SH-SY5Y (cell line): ENCODE data around the gene CNDP2.

Experiments used
- GATA2 ChIP-seq: IDR thresholded peaks from 2 replicates; pipeline ENCODE4 v1.6.1; 2011; ENCODE audit warnings: mild to moderate bottlenecking, low read depth, low read length
- GATA3 ChIP-seq: IDR thresholded peaks from 2 replicates; pipeline ENCODE4 v1.6.1; 2011; ENCODE audit warnings: low read depth, mild to moderate bottlenecking, low read length, moderate library complexity

Gene CNDP2

GRCh38 chr18:74515620-74516231 lies 19.6 kb downstream of the CNDP2 start:
- TF ChIP-seq GATA3 (no peak), GATA2 (no peak)

DNA sequence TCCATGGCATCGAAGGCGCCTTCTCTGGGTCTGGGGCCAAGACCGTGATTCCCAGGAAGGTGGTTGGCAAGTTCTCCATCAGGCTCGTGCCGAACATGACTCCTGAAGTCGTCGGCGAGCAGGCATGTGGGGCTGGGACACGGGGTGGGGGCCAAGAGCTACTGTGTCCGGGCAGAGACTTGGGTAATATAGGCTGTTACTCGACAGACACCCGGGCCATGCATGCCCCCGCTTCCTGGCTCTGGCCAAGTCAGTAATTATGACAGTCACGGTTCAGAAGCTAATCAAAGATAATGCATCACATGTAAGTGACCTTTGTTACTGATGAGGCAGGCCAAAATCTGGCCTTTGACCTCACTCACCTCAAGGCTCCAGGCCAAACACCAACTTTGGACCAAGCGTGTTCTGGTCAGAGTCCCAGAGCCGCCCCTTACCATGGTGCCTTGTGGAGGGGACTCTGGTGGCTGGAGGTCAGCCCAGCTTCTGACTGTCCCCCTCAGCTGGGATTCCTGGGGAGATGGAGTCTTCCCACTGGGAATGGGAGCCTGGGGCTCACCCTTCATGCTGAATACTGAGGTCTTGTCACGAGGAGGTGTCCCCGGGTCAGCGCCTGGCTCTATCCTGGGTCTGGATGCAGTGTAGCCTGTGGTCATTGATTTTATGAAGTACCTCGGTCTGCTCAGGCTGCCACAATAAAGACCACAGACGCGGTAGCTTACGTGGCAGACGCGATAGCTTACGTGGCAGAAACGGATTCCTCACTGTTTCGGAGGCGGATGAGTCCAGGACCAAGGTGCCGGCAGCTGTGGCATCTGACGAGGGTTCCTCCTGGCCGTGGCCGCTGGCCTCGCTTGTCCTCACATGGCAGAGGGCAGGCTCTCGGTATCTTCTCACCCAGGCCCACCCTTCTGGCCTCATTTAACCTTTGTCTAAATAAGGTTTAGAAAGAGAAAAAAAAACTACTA lies 20.4 kb downstream of the CNDP2 start:
- TF ChIP-seq GATA3 (no peak), GATA2 (no peak)

- TF ChIP-seq GATA3 (no peak), GATA2 (no peak)
These were observed 21.1 kb downstream of the CNDP2 start for GRCh38 chr18:74517236-74517630.

DNA sequence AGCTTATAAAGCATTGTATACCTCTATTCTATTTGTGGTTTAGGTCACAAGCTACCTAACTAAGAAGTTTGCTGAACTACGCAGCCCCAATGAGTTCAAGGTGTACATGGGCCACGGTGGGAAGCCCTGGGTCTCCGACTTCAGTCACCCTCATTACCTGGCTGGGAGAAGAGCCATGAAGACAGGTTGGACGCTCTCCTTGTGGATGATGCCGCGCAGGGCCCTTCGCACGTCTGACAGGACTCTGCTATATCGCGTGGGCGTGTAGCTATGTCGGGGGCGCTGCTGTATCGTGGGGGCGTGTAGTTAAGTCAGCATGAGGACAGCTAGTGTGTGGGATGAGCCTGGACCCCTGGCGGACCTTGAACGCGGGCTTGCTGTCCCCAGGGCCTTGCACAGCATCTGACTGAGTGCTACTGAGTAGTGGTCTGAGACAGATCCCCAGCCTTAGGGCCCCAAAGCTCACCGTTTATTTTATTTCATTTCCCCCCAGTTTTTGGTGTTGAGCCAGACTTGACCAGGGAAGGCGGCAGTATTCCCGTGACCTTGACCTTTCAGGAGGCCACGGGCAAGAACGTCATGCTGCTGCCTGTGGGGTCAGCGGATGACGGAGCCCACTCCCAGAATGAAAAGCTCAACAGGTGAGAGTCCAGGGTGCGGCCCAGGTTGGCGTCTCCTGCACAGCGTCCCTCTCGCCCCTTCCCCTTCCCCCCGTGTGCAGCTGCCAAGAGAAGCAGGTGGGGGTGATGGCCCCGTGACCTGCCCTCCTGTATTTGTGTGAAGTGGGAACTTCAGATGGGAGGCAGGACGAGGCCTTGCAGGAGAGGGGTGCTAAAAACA lies 22.5 kb downstream of the CNDP2 start:
- TF ChIP-seq GATA2 (no peak), GATA3 (no peak)

DNA sequence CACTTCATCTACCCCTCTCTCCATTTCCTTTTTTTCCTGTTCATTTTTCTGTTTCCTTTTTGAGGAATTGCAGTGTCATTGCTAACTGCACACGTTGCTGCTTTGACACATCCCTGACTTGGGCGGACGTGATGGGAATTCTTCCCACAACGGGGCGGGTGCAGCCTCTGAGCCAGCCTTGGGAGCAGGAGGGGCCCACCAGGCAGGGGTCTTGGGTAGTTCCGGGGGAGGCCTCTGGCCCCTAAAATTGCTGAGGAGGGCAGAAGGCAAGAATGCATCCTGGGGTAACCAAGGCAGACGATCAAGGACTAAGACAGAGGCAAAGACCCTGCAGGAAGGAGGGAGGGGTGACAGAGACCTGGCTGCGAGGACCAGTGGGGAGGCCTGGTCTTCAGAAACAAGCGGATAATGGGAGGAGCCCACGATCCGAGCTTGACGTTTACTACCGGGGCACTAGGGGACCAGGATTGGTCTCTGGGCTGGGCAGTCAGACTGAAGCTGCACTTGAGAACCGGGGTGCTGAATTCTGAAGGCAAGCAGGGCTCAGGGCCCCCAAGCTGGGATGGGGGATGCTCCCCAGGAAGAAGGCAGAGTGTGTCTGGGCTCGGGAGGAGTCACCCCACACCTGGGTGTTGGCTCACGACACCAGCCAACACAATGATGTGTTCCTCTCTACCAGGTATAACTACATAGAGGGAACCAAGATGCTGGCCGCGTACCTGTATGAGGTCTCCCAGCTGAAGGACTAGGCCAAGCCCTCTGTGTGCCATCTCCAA lies 23.3 kb downstream of the CNDP2 start:
- no peak for TF ChIP-seq GATA2
- TF ChIP-seq GATA3, result no peak

GRCh38 chr18:74520096-74520833 lies 24.1 kb downstream of the CNDP2 start:
- no peak for TF ChIP-seq GATA3
- TF ChIP-seq GATA2, result no peak

- TF ChIP-seq GATA2 (no peak), GATA3 (no peak)
These were observed 25.0 kb downstream of the CNDP2 start for GRCh38 chr18:74521068-74521725.

DNA sequence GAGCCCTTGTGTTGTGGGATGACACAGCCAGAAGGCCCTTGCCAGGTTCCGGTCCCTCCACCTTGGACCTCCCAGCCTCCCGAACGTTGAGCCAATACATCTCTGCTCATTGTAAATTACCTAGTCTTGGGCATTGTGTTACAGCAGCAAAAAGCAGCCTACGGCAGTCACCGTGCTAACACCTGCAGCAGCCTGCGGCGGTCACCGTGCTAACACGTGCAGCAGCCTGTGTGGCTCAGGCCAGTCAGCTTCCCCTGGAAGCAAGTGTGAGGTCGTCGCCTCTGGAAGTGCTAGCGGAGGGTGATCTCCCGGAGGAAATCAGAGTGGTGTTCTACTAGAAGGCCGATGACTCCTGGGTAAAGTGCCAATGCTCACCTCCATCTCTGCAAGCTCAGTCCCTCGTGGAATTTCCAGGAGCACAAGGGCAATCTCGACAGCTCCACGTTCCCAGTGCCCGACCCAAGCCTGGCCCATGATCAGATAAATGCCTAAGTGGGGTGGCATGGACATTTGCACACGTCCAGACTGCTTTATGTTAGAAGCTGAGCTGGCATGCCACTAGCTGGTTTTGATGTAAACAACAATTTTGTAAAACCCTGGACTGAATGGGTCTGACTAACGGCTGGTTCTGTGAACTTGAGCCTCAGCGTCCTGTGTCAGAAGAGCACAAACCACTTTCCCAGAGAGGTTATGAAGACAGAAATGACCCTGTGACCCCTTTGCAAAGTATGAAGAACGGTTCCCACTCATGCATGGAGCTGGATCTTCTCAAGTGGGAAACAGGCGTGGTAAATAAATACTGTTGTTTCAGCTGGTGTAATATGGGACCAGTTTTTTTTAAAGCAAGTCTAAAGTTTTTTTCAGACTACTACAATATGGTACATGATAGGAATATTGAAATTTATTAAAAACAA lies 26.7 kb downstream of the CNDP2 start:
- TF ChIP-seq GATA2 (no peak), GATA3 (no peak)

GRCh38 chr18:74524097-74524496 lies 27.9 kb downstream of the CNDP2 start:
- TF ChIP-seq GATA2 (no peak), GATA3 (no peak)

- TF ChIP-seq GATA2 (no peak), GATA3 (no peak)
These were observed 29.6 kb downstream of the CNDP2 start for GRCh38 chr18:74525741-74526140.

- TF ChIP-seq GATA2 (no peak), GATA3 (no peak)
These were observed 30.3 kb downstream of the CNDP2 start for GRCh38 chr18:74526488-74526887.

DNA sequence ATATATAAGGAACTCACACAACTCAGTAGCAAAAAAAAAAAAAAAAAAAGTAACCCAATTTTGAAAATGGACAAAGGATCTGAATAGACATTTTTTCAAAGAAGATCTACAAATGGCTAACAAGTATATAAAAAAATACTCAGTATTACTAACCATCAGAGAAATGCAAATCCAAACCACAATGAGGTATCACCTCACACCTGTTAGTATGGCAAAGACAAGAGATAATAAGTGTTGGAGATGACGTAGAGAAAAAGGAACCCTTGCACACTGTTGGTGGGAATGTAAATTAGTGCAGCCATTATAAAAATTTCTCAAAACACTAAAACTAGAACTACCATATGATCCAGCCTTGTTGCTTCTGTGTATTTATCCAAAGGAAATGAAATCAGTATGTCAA lies 32.3 kb downstream of the CNDP2 start:
- TF ChIP-seq GATA2 (no peak), GATA3 (no peak)
